Mammary epithelial cell (primary cell): ENCODE results near the gene CEP78.

Source experiments
- CTCF ChIP-seq, 2 donors: IDR thresholded peaks in 1 of 2; conservative IDR thresholded peaks in 1 of 2; 2 replicates each; pipeline ENCODE4 v1.5.1; 2011 to 2012; ENCODE audit warnings: inconsistent platforms in 2 of 2, low read length in 2 of 2, mild to moderate bottlenecking in 2 of 2, control low read depth in 1 of 2, low read depth in 1 of 2; ENCODE audit not compliant: insufficient read depth in 1 of 2; ENCODE audit errors: extremely low read depth in 1 of 2
- EZH2 ChIP-seq: IDR thresholded peaks from 2 replicates; pipeline ENCODE4 v1.6.1; 2012; ENCODE audit warnings: low read length, inconsistent platforms, borderline replicate concordance

DNA sequence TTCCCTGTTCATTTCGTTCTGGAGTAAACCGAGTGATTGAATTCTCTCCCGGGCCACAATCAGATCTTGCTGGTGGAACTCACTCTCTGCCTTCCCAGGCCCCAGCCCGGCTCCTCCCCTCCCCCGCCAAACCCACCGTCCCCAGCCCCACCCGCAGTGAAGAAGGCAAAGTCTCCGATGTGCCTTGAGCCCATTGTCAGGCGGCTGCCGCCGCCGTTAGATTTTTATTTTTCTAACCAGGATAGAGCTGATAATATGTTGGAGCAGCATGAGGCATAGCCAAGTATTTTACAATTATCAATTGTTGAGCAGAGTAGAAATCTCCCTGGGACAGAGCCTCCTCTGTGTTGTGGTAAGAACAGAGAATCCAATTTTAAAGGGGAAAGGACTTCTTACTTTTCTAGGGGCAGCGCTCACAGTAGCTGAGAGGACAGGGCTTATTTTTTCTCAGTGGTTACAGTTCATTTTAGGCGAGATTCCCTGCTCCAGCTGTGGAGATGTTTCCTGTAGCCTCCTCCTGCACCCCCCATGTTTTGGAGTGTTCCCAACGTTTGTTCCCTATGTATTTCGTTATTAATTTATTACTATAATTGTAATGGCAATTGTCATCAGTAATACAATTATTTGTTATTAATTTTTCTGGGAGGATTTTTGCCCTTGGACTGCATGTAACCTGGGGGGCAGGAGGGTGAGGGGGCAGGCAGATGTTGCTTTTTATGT, 62.3 kb downstream of the CEP78 start:
- TF ChIP-seq CTCF (conservative IDR thresholded peaks at IDR 0.05 in 1 of 2, IDR thresholded peaks at IDR 0.05 in 1 of 2; ENCODE audit: extremely low read depth in 1 of 2, insufficient read depth in 1 of 2, low read depth in 1 of 2, low read length in 2 of 2) (no peak), EZH2 (no peak)
